ENCODE measurements around the gene EVA1B.

Gene EVA1B

DNA sequence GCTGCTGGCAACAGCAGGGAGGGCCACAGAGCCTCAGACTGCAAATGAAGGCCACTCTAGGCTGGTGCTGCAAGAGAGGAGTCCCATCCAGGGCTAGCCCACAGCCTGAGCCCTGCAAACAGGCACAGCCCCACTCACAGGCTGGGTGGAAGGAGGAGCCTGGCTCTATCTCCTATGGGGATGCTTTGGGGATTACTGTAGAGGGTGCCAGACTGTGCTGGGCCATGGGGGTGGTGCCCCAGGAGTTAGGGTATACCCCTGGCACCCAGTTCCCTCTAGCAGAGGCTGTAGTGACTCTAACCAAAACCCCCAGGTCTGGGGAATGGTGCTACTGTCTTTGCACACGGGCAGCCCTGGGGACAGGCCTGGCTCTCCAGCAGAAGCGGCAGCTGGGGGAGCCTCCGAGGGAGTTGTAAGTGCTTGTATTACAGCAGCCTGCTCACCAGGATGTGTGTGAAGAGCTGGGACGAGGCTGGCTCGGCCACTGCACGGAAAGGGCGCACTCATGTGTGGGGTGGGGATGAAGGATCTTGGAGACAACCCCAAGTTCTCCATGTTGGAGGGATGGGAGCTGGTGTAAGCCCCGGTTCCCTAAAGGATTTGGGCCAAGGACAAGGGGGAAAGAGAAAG lies 23.4 kb upstream of the EVA1B start:
- TF ChIP-seq, protein P1, sequence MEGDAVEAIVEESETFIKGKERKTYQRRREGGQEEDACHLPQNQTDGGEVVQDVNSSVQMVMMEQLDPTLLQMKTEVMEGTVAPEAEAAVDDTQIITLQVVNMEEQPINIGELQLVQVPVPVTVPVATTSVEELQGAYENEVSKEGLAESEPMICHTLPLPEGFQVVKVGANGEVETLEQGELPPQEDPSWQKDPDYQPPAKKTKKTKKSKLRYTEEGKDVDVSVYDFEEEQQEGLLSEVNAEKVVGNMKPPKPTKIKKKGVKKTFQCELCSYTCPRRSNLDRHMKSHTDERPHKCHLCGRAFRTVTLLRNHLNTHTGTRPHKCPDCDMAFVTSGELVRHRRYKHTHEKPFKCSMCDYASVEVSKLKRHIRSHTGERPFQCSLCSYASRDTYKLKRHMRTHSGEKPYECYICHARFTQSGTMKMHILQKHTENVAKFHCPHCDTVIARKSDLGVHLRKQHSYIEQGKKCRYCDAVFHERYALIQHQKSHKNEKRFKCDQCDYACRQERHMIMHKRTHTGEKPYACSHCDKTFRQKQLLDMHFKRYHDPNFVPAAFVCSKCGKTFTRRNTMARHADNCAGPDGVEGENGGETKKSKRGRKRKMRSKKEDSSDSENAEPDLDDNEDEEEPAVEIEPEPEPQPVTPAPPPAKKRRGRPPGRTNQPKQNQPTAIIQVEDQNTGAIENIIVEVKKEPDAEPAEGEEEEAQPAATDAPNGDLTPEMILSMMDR (IDR thresholded peaks at IDR 0.05; ENCODE audit: insufficient read depth, missing control alignments): no peak
- DNase-seq (ENCODE audit: insufficient read length, low spot score) (no peak), FAIRE-seq (no peak)

DNA sequence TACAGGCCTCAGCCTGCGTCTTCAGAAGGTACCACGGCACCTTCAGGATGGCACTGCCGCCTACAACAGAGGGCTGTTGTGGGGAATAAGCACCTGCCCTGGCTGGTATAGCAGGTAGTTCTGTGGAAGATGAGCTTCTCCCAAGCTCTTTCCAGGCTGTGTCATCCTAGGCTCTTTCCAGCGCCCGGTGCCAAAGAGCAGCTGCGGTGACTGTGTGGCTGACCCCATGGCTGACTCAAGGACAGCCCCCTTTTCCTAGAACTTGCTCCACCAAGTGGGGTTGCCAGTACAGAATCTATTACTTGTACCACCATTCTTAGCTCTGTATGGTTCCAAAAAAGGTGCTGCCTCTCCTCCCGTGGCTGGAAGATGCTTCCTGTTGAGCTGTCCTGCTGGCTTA lies 21.9 kb upstream of the EVA1B start:
- TF ChIP-seq, protein P1 (IDR thresholded peaks at IDR 0.05; ENCODE audit: insufficient read depth, missing control alignments): no peak
- DNase-seq (ENCODE audit: insufficient read length, low spot score): no peak
- FAIRE-seq: no peak

DNA sequence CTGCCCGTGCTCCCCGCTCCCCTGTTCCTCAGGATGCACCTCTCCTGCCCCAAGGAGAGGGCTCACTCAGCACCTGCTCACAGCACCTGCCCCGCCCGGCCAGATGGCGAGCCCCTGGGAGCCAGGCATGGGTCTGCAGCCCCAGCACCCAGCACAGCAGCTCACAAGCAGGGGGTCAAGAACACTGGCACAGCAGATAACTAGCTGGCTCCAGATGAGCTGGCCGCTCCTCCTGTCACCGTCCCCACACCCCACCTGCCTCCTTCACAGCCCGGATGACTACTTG lies 20.9 kb upstream of the EVA1B start:
- DNase-seq (ENCODE audit: insufficient read length, low spot score) (no peak), FAIRE-seq (no peak)
- TF ChIP-seq, protein P1 (IDR thresholded peaks at IDR 0.05; ENCODE audit: insufficient read depth, missing control alignments): no peak

DNA sequence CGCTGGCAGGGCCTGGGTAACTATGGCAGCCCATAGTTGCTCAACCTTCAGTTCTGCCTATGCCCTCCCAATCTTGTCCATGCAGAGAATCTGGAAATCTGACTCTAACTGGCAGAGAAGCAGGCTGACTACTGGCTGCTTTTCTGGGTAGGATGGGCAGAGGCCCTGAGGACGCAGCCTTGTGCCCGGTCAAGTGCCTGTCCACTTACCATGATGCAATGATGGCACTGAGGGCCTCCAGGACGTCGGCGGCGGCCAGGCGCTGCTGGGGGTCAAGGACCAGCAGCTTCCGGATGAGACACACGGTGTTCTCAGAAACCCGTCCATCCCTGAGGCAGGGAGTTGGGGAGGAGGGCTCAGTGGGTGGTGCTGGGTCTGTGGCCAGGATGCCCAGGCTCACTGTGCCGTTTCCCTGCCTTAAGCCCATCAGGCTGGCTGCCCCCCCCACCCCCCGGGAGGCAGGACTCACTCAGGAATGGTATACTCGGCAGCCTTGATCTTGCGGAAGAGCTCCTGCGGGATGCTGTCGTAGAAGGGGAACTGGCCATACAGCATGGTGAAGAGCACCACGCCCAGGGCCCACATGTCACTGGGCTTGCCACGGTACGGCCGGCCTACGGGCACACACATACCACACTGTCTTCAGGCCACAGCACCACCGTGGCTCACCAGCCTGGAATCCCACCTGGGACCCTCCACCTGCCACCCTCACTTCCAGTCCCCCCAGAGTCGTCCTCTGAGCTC lies 20.4 kb upstream of the EVA1B start:
- TF ChIP-seq, protein P1 (IDR thresholded peaks at IDR 0.05; ENCODE audit: insufficient read depth, missing control alignments): no peak
- DNase-seq (ENCODE audit: insufficient read length, low spot score) (no peak), FAIRE-seq (no peak)

DNA sequence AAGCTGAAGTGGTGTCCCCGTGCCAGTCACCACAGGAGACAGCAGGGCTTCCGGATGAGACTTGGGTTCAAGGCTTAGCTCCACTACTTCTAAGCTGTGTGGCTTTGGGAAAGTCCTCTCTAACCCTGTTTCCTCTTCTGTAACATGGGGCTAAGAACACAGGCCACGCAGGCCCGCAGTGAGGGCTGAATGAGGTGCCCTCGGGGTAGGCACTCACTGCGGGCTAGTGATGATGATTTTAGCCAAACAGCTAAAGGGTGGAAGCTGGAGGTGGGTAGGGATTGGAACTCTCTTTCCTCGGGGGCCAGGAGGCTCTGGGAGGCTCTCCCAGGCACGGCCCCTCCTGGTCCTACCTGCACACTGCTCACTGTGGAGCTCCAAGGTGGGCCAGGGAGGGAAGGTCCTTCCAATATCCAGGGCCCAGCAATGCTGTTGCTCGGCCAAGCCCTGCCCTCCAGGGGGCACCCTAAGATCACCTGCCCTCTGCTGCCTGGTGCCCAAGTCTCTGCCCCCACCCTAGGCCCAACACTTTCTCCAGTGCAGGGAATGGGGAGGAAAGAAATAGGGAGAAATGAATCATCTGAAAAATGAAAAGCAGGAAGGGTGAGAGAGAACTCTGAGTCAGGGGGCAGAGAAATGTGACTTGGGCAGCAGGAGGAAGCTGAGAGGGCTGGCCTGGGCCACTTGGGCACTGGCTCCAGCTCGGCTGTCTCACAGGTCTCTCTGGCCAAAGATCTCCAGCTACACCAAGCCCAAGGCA lies 19.2 kb upstream of the EVA1B start:
- TF ChIP-seq, protein P1 (IDR thresholded peaks at IDR 0.05; ENCODE audit: insufficient read depth, missing control alignments): peak; percentile 70
- no peak for FAIRE-seq
- no peak for DNase-seq (ENCODE audit: insufficient read length, low spot score)

DNA sequence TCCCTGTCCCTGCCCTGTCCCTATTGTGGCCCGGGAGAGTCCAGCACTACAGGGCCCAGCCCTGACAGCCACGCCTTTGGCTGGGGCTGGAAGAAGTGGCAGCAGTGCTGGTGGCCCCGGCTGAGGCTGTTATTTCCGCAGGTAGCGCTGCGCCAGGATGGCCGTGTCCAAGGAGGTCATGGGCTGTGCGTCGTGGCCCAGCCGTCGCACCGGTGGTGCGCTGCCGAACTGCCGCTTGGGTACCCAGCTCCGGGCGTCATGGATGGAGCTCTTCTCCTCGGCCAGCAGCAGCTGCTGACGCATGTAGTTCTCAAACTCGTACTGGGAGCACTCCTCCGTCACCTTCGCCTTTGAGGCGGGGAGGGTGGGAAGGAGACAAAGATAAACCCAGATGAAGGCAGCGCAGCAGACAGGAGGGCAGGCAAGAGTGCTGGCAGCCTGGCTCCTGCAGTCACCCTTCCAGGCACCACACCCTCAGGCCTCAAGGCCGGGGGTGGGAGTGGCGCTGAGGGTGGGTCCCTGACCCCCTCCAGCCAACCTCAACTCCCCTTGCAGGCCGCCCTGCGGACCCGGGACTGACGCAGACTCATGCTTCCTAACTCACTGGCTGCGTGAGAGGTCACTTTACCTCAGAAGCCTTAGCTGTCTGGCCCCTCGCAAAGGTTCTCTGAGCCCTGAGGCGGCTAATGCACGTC lies 18.3 kb upstream of the EVA1B start:
- no peak for FAIRE-seq
- TF ChIP-seq, protein P1 (IDR thresholded peaks at IDR 0.05; ENCODE audit: insufficient read depth, missing control alignments): no peak

More for the DNA sequence above, 18.3 kb upstream of the EVA1B start:
- no peak for DNase-seq (ENCODE audit: insufficient read length, low spot score)

Data from D721Med (cell line).